T1000 (cell line): Measurements from ENCODE around the gene GMDS.

ENCODE experiments used
- DNase-seq: peaks from one replicate; lab custom pipeline; 2025; ENCODE audit warnings: mixed read lengths; lab: John Stamatoyannopoulos, UW

GMDS gene

DNA sequence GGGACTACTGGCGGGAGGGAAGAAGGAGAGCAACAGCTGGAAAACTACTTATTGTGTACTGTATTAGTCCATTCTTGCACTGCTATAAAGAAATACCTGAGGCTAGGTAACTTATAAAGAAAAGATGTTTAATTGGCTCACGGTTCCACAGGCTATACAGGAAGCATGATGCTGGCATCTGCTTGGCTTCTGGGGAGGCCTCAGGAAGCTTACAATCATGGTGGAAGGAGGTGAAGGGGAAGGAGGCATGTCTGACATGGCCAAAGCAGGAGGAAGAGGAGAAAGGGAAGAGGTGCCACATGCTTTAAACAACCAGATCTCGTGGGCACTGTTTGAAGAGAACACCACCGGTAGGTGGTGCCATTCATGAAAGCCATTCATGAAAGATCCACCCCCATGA lies 67.3 kb downstream of the GMDS start:
- DNase-seq, result no peak

DNA sequence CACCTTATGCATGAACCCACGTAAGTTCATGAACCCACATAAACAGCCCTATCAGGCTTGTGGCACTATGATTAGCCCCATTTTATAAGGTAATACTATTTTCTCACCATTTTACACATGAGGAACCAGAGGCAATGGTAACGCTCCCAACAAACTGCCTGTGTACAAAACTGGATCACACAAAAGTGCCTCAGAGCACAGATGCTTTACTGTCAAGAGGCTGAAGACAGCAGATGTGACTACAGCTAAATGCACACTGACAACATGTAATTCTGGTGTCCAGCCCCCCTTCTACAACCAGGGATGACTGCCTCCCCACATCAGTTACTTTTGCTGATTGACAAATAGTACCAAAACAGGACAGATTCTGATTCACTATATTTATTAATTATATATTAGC lies 69.6 kb downstream of the GMDS start:
- DNase-seq, result no peak

DNA sequence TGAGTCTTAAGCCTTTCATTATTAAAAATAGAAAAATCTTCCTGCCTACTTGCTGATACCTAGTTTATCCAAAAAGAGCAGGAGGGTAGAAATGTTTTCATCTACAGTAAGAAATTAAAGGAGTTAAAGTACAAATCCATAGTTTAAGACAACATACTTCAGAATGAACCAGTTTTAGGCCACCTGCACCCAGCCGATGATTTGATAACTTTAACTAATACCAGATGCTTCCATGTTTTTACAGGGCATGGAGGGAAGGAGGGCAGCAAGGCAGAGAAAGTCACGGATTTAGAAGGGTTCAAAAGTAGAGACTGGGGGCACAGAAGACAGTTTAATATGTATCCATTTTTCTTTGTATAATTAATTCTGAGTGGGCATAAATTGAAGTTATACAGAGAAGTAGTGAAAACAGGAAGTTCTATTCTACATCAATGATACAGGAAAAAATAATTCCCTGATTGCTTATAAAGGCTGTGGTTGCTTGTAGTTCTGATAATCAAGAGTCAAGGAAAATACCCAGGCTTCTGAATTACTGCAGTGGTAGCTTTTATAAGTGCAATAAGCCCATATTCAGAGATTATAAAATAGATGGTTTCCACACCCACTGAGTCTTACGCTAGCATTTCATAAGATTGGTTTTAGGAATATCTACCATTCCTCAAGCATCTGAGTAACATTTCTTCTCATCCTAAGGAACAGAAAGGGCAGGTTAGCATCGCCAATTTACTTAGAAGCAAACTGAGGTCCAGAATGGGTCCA lies 72.0 kb downstream of the GMDS start:
- no peak for DNase-seq

DNA sequence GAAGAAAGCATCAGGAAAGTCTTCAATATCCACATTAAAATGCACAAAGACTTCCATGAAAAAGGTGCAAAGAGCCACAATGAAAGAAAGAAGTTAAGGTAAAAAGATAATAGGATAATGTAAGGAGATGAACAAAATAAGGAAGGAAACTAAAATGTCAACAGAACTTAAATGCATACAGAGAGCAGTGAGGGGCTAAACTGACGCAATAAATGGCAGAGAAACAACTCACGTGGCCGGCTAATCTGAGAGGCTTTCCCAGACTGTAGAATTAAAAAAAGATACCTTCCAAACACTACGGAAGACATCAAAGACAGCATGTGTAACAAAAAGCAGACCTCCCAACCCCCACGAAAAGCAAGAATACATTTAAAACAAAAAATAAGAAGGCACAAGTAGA lies 73.7 kb downstream of the GMDS start:
- DNase-seq, result no peak

DNA sequence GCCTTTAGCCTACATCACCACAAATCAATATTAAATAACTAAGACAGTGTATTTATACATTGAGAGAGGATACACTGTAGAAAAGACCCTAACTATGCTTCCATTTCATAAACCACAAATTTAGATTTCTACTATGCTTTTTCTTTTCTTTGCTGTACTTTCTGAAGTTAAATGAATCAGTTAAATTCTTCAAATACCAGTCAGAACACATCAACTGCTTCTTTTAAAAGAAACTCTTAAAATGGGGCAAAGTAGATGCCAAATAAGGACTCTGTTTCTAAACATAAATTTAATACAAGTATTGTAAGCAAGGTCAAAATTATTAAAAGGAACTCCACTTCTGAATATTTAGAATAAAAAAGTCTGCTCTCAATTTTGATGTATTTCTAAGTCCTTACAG lies 76.9 kb downstream of the GMDS start:
- DNase-seq, result no peak

DNA sequence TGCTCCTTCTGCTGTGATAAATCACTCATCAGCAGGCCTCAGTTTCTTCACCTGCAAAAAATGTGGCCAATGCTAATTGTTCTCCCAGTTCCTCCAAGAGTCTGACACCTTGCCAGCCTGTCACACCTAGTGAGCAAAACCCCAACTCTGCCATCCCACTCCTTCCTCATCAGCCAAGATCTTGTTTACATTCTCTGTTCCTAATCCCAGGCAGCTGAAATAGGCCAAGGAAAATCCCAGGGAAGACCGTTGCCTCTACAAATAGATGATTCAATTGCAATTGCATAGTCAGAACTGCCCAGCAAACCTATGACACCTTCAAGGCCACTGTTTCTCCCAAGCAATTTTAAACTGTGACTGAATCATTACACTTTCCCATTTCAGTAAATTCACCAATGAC lies 78.7 kb downstream of the GMDS start:
- DNase-seq, result no peak

DNA sequence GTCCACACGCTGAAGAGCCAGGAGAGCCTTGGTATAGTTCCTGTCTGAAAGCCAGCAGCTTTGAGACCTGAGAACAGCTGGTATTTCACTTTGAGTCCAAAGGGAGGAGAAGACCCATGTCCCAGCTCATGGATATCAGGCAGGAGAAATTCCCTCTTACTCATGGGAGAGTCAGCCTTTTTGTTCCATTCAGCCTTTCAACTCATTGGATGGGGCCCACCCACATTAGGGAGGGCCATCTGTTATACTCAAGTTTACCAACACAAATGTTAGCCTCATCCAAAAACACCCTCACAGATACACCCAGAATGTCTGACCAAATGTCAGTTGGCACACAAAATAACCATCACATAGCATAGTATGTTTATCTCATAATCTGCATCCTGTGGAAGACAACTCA lies 80.1 kb downstream of the GMDS start:
- DNase-seq, result no peak

DNA sequence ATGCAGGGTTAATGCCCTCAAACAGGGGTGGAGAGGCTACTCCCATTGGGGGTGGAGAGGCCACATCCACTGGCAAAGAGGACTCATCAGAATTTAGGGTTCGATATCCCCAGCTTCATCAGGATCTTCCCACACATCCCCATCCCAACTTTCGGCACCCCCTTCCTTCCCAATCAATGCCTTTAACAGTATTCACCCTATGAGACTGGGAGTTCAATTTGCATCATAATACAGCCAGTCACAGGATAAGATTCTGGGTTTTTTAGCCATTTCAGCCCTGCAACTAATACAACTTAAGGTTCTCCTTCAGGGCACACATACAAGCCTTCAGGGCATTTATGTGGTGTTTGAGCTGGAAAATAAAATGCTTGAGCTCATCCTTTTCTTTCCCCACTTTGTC lies 80.9 kb downstream of the GMDS start:
- no peak for DNase-seq

DNA sequence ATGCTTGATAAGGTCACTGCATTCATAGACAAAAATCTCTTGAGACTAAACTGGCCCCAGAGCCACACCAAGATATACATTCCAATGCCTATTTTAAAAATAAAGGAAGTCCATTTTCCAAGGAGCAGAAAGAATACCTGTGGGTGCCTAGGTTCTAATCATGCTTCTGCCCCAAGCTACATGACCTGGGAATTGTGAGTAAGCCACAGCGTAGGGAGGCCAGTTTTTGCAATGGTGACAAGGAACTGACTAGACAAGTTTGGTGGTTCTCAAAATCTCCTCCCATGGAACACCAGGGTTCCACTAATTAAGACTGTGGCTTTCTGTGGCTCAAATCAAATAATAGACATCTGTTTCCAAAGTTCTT lies 83.3 kb downstream of the GMDS start:
- no peak for DNase-seq

DNA sequence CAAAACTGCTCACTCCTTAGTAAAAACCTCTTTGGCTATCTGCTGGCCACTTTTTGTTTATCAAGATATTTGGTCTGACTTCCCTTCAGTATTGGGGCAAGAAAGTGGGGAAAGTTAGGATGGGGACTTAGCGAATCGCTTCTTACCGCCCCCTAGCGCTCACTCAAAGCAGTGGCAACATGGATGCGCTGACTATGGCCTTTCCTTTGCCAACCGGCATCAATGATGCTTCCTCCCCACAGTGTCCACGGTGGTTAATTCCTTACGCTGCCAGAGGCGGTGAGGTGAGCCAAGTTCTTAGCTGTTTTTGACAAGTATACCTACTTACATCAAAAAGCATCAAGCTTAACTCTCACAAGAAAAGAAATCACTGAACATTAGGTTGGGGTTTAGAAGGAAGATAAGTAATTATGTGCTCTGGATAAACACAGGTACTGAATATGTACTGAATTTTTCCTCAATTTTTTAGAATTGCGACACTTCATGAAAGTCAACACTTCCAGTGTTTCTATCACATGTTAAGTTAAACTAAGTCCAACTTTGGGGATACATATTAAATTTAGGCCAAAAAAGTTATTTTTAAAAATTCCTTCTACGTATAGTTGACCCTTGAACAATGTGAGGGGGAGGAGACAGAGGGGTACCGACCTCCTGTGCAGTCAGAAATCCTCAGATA lies 86.7 kb downstream of the GMDS start:
- DNase-seq, result no peak

DNA sequence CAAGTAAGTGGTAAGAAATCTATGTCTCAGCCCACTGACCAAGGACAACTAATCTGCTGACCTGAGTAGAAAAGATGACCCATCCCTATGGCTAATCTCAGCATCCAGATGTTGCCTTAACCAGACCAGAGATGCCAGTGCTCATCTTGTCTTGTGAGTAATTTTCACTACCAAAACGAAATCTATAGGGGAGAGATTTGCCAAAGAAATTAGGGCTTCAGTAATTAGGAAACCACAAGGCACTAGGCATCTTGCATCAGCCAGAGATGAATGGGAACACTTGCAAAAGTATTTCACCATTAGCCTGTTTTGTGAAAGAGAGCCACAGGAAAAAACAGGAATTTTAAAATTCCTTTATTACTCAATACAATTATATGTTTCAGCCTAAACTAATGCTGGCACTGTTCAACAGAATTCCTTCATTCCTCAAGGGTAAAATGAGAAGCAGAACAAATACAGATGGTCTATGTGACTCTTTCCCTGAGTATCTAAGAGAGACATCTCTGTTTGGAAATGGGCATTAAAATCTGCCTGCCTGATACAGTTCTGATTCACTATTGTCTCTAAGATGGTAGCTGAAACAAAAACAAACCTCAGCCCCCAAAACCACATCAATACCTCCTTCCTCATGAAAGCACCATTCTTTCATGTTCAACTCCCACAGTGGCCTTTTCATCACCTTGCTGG lies 87.8 kb downstream of the GMDS start:
- no peak for DNase-seq

DNA sequence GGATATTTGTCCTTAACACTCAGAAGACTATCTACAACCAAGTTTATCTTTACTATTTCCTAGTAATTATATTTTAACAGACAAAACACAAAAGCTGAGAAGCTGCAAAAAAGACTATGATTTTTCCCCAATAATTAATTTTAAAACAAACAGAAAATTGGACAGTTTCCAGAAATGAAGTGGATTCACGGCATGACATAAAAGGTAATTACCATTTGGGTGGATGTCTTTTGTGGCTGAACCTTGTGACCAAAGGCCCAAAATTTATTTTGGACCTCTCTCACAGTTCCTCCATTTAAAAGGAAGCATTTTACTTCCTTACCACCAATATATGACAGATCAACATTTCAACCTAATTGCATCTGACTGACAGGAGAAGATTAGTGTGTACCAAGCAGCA lies 90.2 kb downstream of the GMDS start:
- no peak for DNase-seq

DNA sequence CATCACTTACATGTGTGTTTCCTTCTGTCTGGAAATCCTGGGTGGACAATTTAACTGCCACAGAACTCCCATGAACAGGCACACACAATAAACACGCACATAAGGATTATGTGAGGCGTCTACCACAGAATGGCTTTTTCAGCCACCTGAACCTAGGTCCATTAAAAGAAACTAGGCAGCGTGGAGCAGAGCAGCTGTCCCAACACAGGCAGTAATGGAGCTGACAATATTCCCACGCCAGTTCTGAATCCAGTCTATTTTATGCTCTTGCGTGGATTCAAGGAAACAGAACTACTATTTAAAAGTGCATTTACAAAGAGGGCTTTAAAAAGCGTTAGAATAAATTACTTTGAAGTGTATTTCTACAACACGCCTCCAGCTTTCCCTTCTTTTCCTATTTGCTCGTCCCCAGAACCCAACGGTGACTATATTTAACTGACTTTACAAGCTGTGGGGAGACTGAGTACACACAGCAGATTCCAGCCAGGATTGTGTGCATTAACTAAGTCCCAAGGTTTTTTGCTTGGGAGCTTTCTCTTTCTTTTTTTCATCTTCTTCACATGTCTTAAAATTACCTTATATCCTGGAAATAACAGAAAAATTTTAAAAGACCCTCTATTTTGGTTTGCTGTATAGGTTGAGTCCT lies 95.9 kb downstream of the GMDS start:
- no peak for DNase-seq

DNA sequence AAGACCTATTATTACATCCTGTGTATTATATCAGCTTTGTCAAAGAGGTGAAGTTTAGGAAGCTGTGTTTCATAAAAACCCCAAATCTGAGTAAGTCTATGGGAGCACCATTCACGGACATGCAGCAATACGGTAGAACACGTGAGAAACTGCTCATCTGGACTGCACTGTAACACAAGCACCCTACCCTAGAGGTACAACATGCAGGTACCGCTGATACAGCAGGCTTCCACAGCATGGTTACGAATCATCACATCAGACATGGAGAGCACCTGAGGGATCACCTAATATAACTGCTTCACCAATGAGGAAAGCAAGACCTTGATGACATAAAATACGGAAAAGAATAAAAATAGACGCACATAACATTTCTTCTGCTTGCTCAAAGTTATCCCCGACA lies 96.7 kb downstream of the GMDS start:
- DNase-seq, result no peak

DNA sequence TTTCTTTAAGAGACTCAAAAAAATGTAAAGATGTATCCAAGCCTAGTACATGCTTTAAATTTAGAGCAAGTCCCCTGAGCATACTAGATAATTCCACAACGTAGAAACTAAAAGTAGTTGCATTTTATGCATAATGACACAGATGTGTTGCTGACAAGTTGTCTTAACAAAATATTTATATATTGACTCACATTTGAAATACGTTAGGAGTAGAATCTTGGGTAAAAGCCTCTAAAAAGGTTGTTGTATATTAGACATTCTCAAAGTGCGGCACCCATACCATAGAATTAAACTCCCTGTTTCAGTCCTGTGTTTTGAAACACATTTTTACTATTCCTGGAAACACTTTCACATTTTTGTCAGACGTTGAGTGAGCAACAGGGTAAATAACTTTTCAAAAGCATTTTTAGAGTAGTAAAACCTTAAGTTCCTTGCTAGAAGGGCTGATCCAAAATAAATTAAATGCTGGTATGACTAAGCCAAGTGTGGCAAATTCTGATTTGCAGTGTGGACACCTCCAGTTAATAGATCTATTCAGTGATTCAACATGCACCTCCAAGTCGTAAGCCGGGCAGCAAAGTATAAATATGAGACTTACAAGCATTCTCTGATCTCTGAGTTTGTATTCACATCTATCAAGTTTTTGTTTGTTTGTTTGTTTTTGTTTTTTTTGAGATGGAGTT lies 97.5 kb downstream of the GMDS start:
- DNase-seq, result no peak

DNA sequence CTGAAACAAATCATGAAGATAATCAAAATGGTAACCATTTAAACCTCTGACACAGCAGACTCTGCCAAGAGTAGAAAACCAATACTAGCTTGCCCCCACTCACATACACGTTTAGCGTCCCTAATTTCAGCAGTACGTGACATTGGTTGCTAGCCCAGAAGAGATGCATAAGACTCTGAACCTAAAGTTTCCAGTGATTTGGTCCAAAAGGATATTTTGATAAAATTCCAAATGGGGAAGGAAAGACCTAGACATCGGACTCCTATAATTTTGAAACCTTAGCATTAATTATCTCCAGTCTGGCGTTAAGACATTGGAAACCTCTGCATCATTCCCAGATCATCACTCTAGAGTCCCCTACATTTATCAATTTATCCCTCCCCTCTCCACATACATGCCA lies 98.1 kb downstream of the GMDS start:
- no peak for DNase-seq

DNA sequence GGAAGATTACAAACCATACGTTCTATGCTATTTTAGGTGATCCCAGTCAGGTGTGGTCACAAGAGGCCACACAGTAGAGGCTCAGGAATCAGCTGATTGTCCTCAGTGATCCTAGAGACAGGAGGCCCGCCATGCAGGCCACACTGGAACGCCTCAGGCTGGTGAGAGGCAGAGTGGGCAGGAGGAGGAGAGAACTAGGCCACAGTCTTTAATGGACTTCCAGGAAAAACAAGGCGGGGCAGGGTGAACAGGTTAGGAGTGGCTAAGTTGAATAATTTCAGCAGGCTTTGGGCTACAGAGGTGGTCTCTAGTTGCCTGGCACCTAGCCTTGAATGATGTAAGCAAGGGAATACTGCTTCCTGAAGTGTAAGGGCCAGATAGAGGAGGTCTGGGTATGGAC lies 101.2 kb downstream of the GMDS start:
- DNase-seq, result no peak

DNA sequence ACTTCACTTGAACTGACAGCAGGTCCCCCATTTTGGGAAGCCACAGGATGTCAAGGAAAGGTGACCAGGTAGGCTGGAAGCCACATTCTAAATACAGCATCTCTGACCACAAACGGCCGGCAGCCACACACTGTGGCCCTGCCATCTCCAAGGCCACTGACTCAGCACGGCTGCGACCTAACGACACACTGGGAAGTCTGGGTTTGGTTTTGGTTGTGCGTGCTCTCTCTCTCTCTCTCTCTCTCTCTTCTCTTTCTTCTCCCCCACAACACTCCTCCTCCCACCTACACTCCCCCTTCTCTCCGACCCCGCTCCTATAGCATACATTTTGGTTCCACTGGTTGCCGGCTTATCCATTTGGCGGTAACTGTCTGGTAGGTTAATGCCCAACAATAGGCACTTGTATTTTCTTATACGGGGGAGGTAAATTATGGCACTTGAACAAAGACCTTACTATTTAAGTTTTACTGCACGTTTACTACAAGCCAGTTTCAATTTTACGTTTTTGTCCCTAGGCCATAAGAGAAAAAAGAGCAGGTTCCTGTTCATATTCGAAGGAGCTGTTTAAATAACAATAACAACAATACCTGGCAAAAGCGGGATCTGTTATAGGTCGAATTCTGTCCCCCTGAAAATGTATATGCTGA lies 103.6 kb downstream of the GMDS start:
- DNase-seq, result no peak

DNA sequence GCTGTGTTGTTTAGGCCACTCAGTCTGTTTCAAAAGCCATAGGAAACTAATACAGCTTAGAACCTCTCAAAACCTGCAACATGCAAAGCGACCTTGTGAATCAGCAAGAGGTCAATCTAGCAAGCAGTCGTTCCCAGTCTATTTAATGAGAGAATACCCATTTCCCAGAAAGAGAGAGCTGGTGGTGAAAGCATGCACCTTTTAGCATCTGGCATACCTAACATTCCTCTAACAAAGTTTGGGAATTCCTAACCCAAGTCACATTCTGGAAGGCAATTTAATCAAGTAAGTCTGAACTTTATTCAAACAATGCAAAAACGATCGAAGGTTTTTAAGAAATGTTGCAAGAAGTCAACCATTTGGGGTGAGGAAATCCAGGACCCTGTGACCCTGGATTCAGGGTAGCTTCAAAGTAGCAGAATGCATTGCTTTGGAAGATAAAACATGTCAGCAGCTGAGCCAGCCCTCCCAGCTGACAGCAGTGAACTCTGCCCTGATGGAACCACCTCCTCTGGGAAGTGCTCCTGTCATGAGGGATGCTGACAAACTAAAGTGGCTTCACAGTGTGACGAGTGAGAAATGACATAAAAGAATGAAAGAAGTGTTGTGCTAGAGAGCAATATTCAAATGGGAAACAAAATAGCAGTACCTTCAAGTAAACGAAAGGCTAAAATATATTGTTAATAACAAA lies 104.8 kb downstream of the GMDS start:
- DNase-seq, result no peak

DNA sequence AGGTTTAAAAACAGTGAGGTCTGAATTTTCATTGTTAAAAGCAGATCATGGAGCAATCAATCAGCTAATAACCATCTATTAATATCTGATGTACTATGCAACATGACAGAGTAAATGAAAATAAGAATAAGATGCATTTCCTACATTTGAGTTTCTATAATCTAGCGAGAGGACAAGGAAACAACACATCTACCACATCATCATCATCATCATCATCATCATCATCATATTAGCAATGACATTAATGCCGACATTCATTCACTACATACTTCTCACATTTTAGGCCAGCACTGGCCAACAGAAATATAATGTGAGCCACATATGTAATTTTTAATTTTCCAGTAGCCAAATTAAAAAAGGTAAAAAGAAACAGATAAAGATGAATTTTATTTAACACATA lies 110.0 kb downstream of the GMDS start:
- DNase-seq, result no peak

DNA sequence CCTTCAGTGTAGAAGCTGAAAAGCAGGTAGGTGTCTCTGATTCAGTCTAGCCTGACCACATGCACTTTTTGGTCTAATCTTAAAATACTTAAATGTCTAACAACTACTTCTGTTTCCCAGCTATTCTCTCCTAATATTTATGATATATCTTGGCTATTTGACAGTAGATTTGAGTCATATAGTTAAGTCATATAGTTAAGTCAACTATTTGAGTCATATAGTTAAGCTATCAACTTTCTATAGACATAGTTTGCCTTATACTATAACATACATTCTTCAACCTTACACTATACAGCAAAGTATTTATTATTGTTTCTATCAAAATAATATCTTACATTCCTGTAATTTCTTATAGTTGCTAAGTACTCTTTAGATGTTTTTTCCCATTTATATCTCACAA lies 110.9 kb downstream of the GMDS start:
- no peak for DNase-seq
